Lung microvascular endothelial cell (primary cell): Measurements from ENCODE around the gene UGT1A6. TPM values are rescaled to one million over a fixed set of nuclear protein-coding genes. Genes with fewer than 3 reads are reported as not detected.
"Not testable (repeated sequence)": the region's sequence is repeated elsewhere in the genome, so short reads cannot be mapped to it uniquely, and the experiment has no call there.

Experiments
- DNase-seq, 2 donors: peaks; one replicate each; pipeline versions ENCODE4 v3.0.0 to v3.0.0-alpha.2; 2010; ENCODE audit warnings: low read depth in 2 of 2
- total RNA-seq: library from RNA; depleted of rRNA; stranded (reverse); fragments of >200 nt; gene quantifications from 2 replicates; pipeline ENCODE4 v1.2.1, GENCODE V29; 2014

Gene UGT1A6
- not detected in 2 replicates for total RNA-seq

DNA sequence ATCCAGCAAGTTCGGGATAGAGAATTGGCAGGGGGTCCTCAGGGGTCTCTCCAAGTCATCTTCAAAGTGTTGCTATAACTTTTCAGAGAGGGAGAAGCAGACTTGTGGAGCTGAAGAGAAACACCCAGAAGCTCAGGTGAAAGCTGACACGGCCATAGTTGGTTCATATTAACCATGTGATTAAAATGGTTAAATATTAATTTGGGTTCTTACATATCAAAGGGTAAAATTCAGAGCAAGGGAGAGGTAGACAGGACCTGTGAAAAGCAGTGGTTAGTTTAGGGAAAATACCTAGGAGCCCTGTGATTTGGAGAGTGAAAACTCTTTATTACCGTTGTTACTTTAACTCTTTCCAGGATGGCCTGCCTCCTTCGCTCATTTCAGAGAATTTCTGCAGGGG lies at the start of gene UGT1A6:
Gene UGT1A6 (plus strand): TSS at position 243 of the 400 bp plus-strand sequence. CDS start 115 bp downstream, at position 358.
- no peak for DNase-seq

DNA sequence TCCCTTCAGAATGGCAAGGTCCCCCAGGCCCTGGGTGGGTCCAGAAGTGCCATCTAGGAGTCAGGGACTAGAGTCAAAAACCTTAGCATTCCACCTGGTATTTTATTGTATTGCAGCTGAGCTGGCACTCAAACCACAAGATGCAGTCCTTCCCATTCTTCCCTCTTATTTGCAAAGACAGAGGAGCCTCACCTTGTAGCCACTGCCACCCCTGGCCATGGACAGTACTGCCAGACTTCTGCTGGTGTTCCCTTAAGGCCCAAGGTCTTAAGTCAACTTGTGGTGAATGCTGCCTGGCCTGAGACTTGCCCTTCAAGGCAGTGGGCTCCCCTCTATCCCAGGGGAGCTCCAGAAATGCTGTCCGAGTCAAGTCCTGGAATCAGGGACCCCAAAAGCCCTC lies 49.6 kb upstream of the UGT1A6 start:
- DNase-seq, result peak; percentile 7 to 14

DNA sequence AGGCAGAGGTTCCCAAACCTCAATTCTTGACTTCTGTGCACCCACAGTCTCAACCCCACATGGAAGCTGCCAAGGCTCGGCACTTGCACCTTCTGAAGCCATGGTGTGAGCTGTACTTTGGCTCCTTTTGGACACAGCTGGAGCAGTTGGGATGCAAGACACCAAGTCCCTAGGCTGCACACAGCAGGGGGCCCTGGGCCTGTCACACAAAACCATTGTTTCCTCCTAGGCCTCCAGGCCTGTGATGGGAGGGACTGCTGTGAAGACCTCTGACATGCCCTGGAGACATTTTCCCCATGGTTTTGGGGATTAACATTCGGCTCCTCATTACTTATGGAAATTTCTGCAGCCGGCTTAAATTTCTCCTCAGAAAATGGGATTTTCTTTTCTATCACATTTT lies 46.7 kb upstream of the UGT1A6 start:
- not testable (repeated sequence) for DNase-seq

DNA sequence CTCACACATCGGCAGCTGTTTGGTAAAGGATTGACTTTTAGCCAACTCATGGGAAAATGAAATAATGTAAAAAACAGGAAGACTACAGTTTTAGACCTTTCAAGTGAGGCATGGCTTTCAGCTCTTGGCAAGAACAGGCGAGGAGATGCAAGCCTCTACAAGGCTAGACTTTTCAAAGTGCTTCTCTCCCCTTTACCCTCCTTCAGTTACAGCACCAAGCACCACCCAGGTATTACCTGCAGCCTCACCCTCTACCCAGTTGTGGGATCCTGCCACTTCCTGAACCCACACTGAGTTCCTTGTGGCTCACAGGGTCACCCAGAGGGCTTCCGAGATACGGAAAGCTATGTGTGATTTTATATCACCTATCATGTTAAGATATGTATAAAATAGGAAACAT lies 41.7 kb upstream of the UGT1A6 start:
- DNase-seq, result no peak

DNA sequence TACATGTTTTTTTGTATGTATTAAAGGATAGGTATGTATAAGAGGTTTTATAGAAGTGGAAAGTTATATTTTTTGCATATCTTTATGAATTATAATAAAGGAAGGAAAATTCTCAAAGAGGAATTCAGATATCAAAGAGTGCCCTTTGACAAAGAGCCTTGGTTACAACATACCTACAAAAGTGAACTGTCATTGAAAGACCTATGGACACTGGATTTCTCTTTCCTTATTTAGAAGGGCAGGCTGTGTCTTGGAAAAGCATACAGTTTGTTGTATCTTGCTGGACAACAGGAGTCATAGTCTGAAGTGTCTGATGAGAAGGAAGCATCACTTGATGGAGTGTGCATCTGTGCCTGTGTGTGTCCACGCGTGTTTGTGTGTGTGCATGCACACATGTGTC lies 41.3 kb upstream of the UGT1A6 start:
- no peak for DNase-seq

DNA sequence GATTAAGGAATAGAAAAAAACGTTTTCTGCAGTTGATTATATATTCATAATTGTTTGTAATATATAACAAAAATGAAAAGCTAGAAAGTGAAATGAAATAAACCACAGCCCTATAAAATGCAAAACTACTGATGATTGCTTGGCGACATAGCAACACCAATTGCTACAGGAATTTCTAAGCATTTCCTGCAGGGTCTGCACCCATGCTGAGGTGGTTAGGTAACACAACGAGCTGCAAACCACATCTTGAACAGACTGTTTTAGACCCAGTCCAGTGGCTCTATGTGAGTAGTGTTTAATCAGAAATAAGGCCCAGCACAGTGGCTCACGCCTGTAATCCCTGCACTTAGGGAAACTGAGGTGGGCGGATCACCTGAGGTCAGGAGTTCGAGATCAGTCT lies 38.2 kb upstream of the UGT1A6 start:
- no peak for DNase-seq

DNA sequence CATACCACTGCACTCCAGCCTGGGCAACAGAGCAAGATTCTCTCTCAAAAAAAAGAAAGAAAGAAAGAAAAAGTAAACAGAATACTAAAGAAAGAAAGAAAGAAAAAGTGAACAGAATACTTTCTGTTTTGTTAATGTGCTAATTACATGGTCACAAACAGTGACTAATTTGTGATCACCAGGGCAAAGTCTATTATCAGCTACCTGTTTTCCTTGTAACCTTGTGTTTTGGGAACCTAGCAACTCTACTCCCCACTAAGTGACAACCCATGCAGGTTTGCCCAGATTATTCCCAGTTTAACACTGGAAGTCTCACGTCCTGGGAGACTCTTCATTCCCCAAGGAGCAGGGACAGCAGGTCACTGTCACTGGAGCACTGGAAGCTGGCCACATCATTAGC lies 37.6 kb upstream of the UGT1A6 start:
- DNase-seq, result no peak

DNA sequence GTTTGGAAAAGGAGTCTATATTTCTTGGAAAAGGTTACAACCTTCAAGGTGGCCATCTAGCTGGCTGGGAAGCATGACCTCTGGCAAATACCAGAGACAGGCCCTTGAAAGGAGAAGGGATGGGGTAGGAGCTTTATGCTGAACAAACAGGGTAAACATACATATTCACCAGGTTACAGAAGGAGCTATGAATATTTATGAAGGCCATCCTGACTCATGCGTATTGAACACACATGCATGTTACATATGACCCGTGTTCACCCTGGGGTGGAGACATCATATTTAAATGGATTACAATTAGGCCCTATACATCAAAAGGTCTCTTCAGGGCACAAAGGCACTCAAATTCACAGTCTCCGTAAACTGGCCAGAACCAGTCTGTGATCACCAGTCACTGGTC lies 36.7 kb upstream of the UGT1A6 start:
- not testable (repeated sequence) for DNase-seq

DNA sequence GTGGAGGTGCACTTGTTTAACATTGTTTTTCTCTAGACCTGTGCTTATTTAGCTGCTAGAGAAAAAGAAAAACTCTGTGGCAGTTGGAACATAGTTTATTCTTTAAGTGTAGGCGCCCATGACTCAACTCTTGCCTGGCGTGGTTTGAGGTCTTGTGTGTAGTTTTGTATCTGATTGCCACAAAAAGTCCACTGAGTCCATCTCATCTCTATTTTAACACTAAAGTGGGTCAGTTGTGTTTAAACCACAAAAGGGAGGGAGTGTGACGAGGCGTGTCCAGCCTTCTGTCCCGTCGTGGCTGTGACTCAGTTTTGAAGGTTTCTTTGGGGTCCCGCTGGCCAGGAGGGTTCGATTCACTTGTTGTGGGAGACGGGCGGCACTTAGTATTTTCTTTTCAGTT lies 36.2 kb upstream of the UGT1A6 start:
- DNase-seq, result no peak

DNA sequence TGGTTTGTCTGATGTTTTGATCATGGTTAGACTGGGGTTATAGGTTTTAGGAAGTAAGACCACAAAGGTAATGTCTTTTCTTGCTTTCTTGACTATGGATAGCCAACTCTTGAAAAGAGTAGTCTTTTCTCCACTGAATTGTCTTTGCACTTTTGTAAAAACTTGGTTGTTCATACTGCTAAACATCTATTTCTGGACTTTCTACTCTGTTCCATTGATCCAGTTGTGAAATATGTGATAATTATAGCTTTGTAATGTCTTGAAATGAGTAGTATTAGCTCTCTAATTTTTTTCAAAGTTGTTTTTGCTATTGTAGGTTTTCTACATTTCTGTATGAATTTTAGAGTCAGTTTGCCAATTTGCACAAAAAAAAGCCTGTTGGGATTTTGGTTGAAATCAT lies 34.1 kb upstream of the UGT1A6 start:
- no peak for DNase-seq

DNA sequence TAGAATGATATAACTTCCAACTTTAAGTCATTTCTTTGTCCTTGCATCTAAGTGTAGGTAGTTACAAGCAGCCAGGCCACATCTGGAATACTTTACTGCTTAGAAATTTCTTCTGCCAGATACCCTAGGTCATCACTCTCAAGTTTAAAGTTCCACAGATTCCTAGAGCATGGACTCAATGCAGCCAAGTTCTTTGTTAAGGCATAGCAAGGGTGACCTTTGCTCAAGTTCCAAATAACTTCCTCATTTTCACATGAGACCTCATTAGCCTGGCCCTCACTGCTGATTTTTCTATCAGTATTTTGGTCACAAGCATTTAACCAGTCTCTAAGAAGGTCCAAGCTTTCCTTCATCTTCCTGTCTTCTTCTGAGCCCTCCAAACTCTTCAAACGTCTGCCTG lies 28.8 kb upstream of the UGT1A6 start:
- no peak for DNase-seq

DNA sequence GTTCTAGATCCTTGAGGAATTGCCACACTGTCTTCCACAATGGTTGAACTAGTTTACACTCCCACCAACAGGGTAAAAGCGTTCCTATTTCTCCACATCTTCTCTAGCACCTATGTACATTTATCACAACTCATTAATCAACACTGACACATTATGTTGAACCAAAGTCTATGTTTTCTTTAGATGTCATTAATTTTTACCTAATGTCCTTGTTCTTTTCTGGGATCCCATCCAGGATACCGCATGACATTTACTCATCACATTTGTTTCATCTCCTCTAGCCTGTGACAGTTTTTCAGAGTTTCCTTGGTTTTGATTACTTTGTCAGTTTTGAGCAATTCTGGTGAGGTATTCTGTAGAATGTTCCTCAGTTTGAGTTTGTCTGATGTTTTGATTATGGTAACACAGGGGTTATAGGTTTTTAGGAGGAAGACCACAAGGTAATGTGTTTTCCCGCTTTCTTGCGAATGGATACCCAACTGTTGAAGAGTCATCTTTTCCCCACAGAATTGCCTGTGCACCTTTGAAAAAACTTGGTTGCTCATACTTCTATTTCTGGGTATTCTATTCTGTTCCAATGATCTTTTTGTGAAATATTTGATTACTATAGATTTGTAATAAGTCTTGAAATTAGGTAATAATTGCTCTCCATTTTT lies 24.0 kb upstream of the UGT1A6 start:
- DNase-seq, result no peak

DNA sequence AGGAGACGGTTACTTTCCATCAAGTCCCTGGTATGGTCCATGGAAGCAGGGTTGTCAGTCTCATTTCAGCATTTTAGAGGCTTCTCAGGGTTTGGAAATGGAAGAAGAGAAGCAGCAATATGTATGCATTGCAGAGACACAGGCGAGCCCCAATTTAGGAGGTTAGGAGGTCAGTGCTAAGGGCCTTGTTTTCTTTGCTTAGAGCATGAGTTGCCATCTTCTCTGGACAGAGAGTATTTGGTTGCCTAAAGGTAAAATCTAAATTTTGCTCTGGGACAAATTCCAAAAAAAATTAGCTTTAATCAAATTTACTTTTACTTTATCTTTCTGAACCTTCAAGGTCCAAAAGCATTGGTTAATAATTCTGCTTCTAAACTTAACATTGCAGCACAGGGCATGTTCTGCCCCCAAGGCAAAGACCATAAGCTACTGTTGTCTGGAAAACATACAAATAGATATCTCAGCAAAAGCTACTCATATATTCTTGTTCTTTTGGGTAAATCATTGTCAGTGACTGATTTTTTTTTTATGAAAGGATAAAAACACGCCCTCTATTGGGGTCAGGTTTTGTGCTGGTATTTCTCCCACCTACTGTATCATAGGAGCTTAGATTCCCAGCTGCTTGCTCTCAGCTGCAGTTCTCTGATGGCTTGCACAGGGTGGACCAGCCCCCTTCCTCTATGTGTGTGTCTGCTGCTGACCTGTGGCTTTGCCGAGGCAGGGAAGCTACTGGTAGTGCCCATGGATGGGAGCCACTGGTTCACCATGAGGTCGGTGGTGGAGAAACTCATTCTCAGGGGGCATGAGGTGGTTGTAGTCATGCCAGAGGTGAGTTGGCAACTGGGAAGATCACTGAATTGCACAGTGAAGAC lies 21.2 kb upstream of the UGT1A6 start, which contains the start of gene UGT1A9:
Gene UGT1A9 (plus strand): TSS at position 609 of the 872 bp plus-strand sequence. CDS start 37 bp downstream, at position 646.
- DNase-seq, result no peak

DNA sequence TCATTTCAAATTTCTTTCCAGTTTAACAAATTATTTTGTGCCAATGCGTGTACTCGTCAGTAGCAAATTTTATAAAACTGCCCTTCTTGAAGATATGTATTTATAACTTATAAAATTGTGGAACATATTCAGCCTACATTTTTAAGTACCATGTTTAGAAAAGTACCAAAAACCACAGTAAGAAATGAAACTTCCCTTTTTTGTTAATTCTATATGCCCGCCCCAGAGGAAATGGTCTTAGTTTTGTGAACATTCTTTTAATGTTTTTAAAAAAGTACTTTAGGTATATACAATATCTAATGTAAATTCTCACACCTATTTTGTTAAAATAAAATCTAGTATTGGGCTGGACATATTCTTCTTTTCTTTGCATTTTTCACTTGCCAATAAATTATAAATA lies 19.8 kb upstream of the UGT1A6 start:
- DNase-seq, result no peak

DNA sequence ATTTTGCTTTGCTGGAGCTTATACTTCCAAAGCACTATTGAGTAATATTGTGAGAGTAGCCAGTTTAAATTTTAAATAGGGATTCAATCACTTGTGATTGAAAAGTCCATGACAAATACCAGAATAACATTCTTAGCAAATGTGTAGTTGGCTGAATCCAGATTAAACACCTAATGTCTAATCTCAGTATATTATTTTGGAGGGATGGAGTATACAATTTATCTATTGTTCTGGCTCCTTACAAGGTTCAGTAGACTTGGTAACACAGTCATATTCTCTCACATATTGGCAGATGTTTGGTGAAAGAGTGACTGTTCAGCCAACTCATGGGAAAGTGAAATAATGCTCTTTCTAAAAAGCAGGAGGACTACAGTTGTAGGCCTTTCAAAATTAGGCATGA lies 18.8 kb upstream of the UGT1A6 start:
- DNase-seq, result no peak

DNA sequence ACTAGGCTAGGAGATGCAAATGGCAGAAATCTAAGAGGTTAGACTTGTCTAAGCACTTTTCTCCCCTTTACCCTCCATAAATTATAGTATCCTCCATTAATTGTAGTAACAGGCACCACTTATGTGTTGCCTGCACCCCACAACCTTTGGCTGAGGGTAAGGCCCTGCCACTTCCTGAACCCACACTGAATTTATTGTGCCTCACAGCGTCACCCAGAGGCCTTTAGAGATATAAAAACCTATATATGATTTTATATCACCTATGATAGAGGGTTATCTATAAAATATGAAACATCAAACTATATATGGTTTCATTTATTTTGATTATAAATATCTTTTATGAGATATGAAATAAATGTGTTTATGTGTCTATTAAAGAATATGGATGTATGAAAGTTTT lies 18.4 kb upstream of the UGT1A6 start:
- DNase-seq, result no peak

DNA sequence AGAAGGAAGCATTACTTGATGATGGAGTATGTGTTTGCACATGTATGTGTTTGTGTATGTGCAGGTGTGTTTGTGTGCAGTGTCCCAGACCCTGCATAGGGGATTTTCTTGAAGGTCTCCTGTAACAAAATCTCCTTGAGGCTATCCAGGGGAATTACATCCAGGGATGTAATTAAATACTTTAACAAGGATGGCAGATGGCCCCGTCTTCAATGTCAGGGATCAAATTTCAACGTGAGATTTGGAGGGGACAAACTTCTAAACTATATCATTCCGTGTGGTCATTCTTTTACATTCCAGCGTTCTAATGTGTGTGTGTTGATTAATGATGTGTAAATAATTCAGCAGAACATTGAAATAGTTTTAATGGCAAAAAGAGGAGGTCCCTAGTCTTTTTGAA lies 17.7 kb upstream of the UGT1A6 start:
- no peak for DNase-seq

DNA sequence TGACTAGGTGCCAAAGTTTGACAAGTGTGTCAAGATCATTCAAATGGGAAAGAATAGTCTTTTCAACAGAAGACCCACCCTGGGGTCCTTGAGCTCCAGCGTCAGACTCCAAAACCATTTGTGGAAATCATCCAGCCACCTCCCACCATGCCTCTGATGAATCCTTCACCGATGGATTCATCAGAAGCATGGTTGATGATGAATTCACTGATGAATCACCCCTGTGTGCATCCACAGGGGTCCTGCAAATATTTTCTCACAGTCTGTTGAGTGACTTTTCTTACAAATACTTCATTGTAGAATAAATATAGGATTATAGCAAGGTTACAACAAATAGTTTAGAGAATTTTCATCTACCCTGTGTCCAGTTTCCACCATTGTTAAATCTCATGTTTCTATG lies 16.6 kb upstream of the UGT1A6 start:
- DNase-seq, result no peak

DNA sequence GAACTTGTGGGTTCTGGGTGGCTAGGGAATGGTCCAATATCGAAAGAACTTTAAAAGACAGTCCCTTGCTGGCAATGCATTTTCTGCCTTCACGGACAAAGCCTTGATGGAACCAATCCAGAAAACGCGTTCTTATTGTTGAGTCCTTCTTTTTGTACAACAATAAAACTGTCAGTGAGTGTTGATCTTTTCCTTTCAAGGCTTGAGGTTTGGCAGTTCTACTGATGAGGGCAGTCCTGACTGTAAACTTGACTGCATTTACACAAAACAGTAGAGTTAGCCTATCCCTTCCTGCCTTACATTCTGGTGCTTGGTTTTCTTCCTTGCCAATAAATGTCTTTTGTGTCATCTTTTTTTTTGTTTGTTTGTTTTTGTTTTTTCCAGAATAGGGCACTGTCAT lies 13.5 kb upstream of the UGT1A6 start:
- no peak for DNase-seq

DNA sequence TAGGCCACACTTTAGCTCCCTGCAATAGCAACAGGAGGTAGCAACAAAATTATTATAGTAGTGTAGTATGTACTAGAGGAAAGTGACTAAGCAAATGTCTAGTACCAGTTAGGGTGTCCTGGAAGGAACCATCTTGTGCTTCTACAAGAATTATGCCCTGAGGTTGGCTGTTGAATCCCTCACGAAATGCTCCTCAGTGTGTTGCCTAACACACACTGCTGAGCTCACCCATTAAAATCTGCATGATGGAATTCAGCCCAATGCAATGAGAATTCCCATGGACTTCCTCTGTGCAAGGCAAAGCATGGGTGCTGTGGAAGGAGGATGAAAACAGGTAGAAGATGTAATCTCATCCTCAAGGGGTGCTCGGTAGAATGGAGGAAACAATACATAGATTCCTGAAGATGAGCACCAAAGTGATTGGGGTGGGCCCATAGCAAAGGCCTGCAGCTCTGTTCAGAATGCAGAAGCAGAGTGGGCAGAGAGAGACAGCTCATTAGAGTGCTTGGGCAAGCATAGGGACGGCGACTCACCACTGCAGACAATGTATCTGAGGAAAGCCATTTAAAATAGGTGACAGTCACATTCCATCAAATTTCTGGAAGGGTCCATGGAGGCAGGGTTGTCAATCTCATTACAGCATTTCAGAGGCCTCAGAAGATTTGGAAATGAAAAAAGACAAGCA lies 12.2 kb upstream of the UGT1A6 start:
- no peak for DNase-seq

DNA sequence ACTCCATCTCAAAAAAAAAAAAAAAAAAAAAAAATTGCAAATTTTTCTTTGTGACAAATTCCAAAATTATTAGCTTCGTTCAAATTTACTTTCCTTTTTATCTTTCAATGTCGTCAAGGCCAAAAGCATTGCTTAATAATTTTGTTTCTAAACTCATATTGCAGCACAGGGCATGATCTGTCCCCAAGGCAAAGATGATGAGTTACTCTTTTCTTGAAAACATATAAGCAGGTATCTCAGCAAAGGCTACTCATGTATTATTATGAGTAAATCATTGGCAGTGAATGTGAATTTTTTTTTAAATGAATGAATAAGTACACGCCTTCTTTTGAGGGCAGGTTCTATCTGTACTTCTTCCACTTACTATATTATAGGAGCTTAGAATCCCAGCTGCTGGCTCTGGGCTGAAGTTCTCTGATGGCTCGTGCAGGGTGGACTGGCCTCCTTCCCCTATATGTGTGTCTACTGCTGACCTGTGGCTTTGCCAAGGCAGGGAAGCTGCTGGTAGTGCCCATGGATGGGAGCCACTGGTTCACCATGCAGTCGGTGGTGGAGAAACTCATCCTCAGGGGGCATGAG lies 11.1 kb upstream of the UGT1A6 start, which contains the start of gene UGT1A7:
Gene UGT1A7 (plus strand): TSS at position 381 of the 579 bp plus-strand sequence. CDS start 37 bp downstream, at position 418.
- DNase-seq, result no peak

DNA sequence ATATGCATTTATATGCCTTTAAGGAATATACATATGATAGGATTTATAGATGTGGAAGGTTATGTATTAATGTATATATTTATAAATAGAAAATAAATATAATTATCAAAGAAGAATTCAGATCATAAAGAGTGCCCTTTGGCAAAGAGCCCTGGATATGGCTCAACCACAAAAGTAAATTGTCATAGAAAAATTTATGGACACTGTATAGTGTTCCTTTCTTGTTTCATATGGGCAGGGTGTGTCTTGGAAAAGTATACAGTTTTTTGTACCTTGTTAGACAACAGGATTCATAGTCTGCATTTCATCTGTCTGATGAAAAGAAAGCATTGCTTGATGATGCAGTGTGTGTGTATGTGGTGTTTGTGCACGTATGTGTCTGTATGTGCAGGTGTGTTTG lies 8.1 kb upstream of the UGT1A6 start:
- no peak for DNase-seq
